Panc1 (cell line): ENCODE measurements around the gene OSBPL10. TPM values are rescaled to one million over a fixed set of nuclear protein-coding genes. Genes with fewer than 3 reads are reported as not detected.

Experiments used
- ATAC-seq: fragments of 200-7000 bp; cut with Tn5 transposase; 2 replicates; pipeline ENCODE4 v1.9.1; 2020; ENCODE audit warnings: mild to moderate bottlenecking, moderate library complexity
- BruUV-seq: library from RNA; stranded (reverse); fragments of 400-500 nt; replicated peaks from 2 replicates; lab custom pipeline; 2021; lab: Mats Ljungman, UMichigan
- CTCF ChIA-PET: fragments of 300-600 bp; sonication (Branson Sonifier 250); formaldehyde crosslinking; loops from one replicate; lab custom pipeline; 2022; ENCODE audit warnings: antibody characterized with exemption; lab: Charles Lee
- POLR2A ChIA-PET: fragments of 300-600 bp; sonication (Branson Sonifier 250); formaldehyde crosslinking; loops from one replicate; lab custom pipeline; 2022; ENCODE audit warnings: antibody characterized with exemption; lab: Charles Lee
- DNase-seq: peaks from one replicate; pipeline ENCODE4 v3.0.0-alpha.2; 2010; ENCODE audit warnings: low read depth, low spot score
- H3K27ac ChIP-seq: 2 replicates; pipeline ENCODE4 v1.5.1; 2011; ENCODE audit warnings: mild to moderate bottlenecking, low read length, inconsistent platforms
- H3K27me3 ChIP-seq: fragments of 200-500 bp; sonication (Bioruptor generic); 2 replicates; pipeline ENCODE4 v1.6.0; 2014; ENCODE audit warnings: low read length, inconsistent platforms; ENCODE audit not compliant: control insufficient read depth, insufficient read depth
- H3K36me3 ChIP-seq: fragments of 200-500 bp; sonication (Bioruptor generic); 2 replicates; pipeline ENCODE4 v1.5.1; 2014; ENCODE audit warnings: inconsistent platforms, mild to moderate bottlenecking, low read length, moderate library complexity; ENCODE audit not compliant: control insufficient read depth, insufficient read depth
- H3K4me1 ChIP-seq: 2 replicates; pipeline ENCODE4 v1.5.1; 2011; ENCODE audit warnings: inconsistent platforms, mild to moderate bottlenecking, low read length, moderate library complexity; ENCODE audit not compliant: control insufficient read depth, insufficient read depth
- H3K4me3 ChIP-seq, 2 experiments: 2 replicates each; pipeline ENCODE4 v1.5.1; 2011 to 2012; ENCODE audit warnings: low read depth in 2 of 2, low read length in 2 of 2, mild to moderate bottlenecking in 2 of 2, inconsistent platforms in 1 of 2, moderate library complexity in 1 of 2
- H3K9me3 ChIP-seq: fragments of 200-500 bp; sonication (Bioruptor generic); 2 replicates; pipeline ENCODE4 v1.5.1; 2014; ENCODE audit warnings: low read depth, mild to moderate bottlenecking, inconsistent platforms, low read length, moderate library complexity; ENCODE audit not compliant: control insufficient read depth, insufficient read depth
- POLR2AphosphoS5 ChIP-seq: IDR thresholded peaks from 2 replicates; pipeline ENCODE4 v1.6.1; 2012; ENCODE audit warnings: mild to moderate bottlenecking, low read depth, low read length, moderate library complexity
- SIN3A ChIP-seq: IDR thresholded peaks from 2 replicates; pipeline ENCODE4 v1.6.1; 2012; ENCODE audit warnings: low read depth, mild to moderate bottlenecking, low read length, moderate library complexity, borderline replicate concordance; ENCODE audit not compliant: insufficient read depth
- TCF7L2 ChIP-seq: IDR thresholded peaks from 2 replicates; pipeline ENCODE4 v1.6.1; 2011; ENCODE audit warnings: mild to moderate bottlenecking, low read depth, low read length, inconsistent platforms
- in situ Hi-C: cut with HindIII; loops from 2 replicates; pipeline ENCODE4 v1.10.0; 2016; ENCODE audit warnings: low sequenced_read_pairs, low pct_unique_long_range_greater_than_20kb
- intact Hi-C: fragments of 100-400 bp; cut with micrococcal nuclease; formaldehyde crosslinking; loops from one replicate; pipeline ENCODE4 v1.10.0; 2022; ENCODE audit not compliant: unreplicated experiment
- total RNA-seq: library from RNA; stranded (reverse); gene quantifications from one replicate; pipeline ENCODE4 v1.2.1, GENCODE V29; 2021; ENCODE audit not compliant: unreplicated experiment
- TF ChIP-seq, protein P1 (sequence below), 2 experiments: IDR thresholded peaks; 2 replicates each; pipeline ENCODE4 v1.6.1; 2011 to 2012; ENCODE audit warnings: low read depth in 2 of 2, control low read depth in 1 of 2, low read length in 1 of 2, mild to moderate bottlenecking in 1 of 2, moderate library complexity in 1 of 2; ENCODE audit not compliant: insufficient read depth in 1 of 2
- TF ChIP-seq, protein P2 (sequence below): fragments of 450-650 bp; IDR thresholded peaks from 2 replicates; pipeline ENCODE4 v1.5.1; 2017; ENCODE audit warnings: mild to moderate bottlenecking

OSBPL10 gene
- total RNA-seq, 1 experiment from 2014 or later = 88.1 TPM

DNA sequence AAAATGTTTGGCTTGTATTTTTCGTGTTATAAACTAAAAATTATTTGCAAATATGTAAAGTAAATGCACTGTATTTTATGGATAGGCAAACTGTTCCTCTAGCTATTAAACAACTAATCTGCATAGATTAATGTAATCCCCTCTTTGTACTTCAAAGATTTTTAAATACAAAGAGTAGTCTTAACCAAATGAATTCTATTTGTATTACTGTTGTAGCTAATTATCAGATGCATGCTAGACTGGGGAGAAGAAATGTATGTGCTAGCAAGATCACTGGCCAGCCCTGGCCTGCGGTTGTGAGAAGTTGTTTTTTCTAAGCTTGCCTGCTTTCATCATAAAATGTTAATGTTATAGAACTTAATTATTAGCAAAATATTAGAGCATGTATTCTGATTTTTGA, 355.7 kb downstream of the OSBPL10 start:
- Histone ChIP-seq H3K4me1 (no peaks in the 10 kb centered on the region), H3K27me3 (no peaks in the 10 kb centered on the region), H3K9me3 (no peaks in the 10 kb centered on the region), H3K4me3 (no peak overlapping the region), H3K36me3 (peaks cover 14% of the 10 kb centered on the region; the same call in 1 of the 2 replicates), H3K27ac (no peak overlapping the region)
- no peak for ATAC-seq
- no TSS peak for BruUV-seq
- ChIA-PET POLR2A (no interaction called here), CTCF (no interaction called here)
- intact Hi-C loops = no loop called here
- TF ChIP-seq SIN3A (no peak), TCF7L2 (no peak), POLR2AphosphoS5 (no peak)
- TF ChIP-seq, protein P1, sequence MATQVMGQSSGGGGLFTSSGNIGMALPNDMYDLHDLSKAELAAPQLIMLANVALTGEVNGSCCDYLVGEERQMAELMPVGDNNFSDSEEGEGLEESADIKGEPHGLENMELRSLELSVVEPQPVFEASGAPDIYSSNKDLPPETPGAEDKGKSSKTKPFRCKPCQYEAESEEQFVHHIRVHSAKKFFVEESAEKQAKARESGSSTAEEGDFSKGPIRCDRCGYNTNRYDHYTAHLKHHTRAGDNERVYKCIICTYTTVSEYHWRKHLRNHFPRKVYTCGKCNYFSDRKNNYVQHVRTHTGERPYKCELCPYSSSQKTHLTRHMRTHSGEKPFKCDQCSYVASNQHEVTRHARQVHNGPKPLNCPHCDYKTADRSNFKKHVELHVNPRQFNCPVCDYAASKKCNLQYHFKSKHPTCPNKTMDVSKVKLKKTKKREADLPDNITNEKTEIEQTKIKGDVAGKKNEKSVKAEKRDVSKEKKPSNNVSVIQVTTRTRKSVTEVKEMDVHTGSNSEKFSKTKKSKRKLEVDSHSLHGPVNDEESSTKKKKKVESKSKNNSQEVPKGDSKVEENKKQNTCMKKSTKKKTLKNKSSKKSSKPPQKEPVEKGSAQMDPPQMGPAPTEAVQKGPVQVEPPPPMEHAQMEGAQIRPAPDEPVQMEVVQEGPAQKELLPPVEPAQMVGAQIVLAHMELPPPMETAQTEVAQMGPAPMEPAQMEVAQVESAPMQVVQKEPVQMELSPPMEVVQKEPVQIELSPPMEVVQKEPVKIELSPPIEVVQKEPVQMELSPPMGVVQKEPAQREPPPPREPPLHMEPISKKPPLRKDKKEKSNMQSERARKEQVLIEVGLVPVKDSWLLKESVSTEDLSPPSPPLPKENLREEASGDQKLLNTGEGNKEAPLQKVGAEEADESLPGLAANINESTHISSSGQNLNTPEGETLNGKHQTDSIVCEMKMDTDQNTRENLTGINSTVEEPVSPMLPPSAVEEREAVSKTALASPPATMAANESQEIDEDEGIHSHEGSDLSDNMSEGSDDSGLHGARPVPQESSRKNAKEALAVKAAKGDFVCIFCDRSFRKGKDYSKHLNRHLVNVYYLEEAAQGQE (IDR thresholded peaks at IDR 0.05; ENCODE audit: insufficient read depth in 1 of 2, low read depth in 2 of 2, low read length in 1 of 2) = no peak
- TF ChIP-seq, protein P2, sequence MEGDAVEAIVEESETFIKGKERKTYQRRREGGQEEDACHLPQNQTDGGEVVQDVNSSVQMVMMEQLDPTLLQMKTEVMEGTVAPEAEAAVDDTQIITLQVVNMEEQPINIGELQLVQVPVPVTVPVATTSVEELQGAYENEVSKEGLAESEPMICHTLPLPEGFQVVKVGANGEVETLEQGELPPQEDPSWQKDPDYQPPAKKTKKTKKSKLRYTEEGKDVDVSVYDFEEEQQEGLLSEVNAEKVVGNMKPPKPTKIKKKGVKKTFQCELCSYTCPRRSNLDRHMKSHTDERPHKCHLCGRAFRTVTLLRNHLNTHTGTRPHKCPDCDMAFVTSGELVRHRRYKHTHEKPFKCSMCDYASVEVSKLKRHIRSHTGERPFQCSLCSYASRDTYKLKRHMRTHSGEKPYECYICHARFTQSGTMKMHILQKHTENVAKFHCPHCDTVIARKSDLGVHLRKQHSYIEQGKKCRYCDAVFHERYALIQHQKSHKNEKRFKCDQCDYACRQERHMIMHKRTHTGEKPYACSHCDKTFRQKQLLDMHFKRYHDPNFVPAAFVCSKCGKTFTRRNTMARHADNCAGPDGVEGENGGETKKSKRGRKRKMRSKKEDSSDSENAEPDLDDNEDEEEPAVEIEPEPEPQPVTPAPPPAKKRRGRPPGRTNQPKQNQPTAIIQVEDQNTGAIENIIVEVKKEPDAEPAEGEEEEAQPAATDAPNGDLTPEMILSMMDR = no peak
- DNase-seq = no peak
- in situ Hi-C loops = no loop called here

DNA sequence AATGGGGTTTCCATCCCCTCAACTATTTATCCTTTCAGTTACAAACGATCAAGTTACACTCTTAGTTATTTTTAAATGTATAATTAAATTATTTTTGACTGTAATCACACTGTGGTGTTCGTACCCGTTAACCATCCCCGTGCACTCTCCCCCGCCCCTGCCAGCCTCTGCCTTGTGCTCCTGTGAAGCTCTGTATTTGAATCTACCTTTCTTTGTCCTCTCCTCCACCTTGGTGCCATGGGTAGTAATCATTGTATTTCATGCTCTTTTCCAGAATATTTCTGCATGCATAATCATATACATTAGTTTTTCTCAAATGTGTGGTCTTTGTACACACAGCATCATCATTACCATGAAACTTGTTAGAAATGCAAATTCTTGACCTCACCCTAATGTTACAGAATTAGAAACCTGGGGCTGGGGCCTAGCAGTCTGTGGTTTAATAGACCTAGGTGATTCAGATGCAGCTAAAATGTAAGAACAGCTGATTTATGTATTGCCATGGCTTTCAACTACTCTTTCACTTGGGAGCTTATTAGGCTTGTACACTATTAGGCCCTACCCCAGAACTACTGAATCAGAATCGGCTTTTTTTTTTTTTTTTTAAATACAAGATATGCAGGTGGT, 356.9 kb downstream of the OSBPL10 start:
- Histone ChIP-seq H3K27ac (no peak overlapping the region), H3K36me3 (peaks cover 14% of the 10 kb centered on the region; the same call in 1 of the 2 replicates), H3K4me3 (no peak overlapping the region), H3K27me3 (no peaks in the 10 kb centered on the region), H3K4me1 (no peaks in the 10 kb centered on the region), H3K9me3 (no peaks in the 10 kb centered on the region)
- POLR2A ChIA-PET = no interaction called here
- intact Hi-C loops (no loop called here), in situ Hi-C loops (no loop called here)
- no TSS peak for BruUV-seq
- TF ChIP-seq, protein P2 = no peak
- no peak for TF ChIP-seq TCF7L2
- no peak for TF ChIP-seq SIN3A
- TF ChIP-seq POLR2AphosphoS5 = no peak
- TF ChIP-seq, protein P1 (IDR thresholded peaks at IDR 0.05; ENCODE audit: insufficient read depth in 1 of 2, low read depth in 2 of 2, low read length in 1 of 2) = no peak
- ATAC-seq = no peak
- CTCF ChIA-PET = no interaction called here
- DNase-seq = no peak
